Measurements from ENCODE around the gene NCL.
"Not testable (repeated sequence)": the region's sequence is repeated elsewhere in the genome, so short reads cannot be mapped to it uniquely, and the experiment has no call there.

NCL gene

GRCh38 chr2:231430437-231430836 lies 33.8 kb downstream of the NCL start:
- not testable (repeated sequence) for H3K36me3 ChIP-seq (ENCODE audit: insufficient read depth, low read length); H3K4me1 ChIP-seq (ENCODE audit: insufficient read depth, low read length)

GRCh38 chr2:231429901-231430300 lies 34.4 kb downstream of the NCL start:
- Histone ChIP-seq H3K36me3 (ENCODE audit: insufficient read depth, low read length) (no peaks in the 10 kb centered on the region), H3K9ac (ENCODE audit: low read depth, low read length) (no peak overlapping the region), H3K9me3 (ENCODE audit: control insufficient read depth, insufficient read depth, low read length) (peaks cover 10% of the 10 kb centered on the region), H3K4me1 (ENCODE audit: insufficient read depth, low read length) (peaks cover 13% of the 10 kb centered on the region; the same call in 1 of the 2 replicates)

More at GRCh38 chr2:231430437-231430836, 33.8 kb downstream of the NCL start:
- not testable (repeated sequence) for H3K9me3 ChIP-seq (ENCODE audit: control insufficient read depth, insufficient read depth, low read length); H3K9ac ChIP-seq (ENCODE audit: low read depth, low read length)

- Histone ChIP-seq H3K9me3 (ENCODE audit: control insufficient read depth, insufficient read depth, low read length) (peaks cover 10% of the 10 kb centered on the region), H3K4me1 (ENCODE audit: insufficient read depth, low read length) (peaks cover 13% of the 10 kb centered on the region; the same call in 1 of the 2 replicates), H3K9ac (ENCODE audit: low read depth, low read length) (no peak overlapping the region), H3K36me3 (ENCODE audit: insufficient read depth, low read length) (no peaks in the 10 kb centered on the region)
These were observed 35.1 kb downstream of the NCL start for GRCh38 chr2:231429152-231429551.

- no peaks in the 10 kb centered on the region for H3K36me3 ChIP-seq (ENCODE audit: insufficient read depth, low read length)
- peaks cover 10% of the 10 kb centered on the region for H3K9me3 ChIP-seq (ENCODE audit: control insufficient read depth, insufficient read depth, low read length)
- no peak overlapping the region for H3K9ac ChIP-seq (ENCODE audit: low read depth, low read length)
- peaks cover 13% of the 10 kb centered on the region; the same call in 1 of the 2 replicates for H3K4me1 ChIP-seq (ENCODE audit: insufficient read depth, low read length)
These were observed 37.2 kb downstream of the NCL start for GRCh38 chr2:231427116-231427515.

GRCh38 chr2:231425811-231426703 lies 38.2 kb downstream of the NCL start:
- no peaks in the 10 kb centered on the region for H3K36me3 ChIP-seq (ENCODE audit: insufficient read depth, low read length)
- peaks cover 2% of the 10 kb centered on the region; the same call in 1 of the 2 replicates for H3K9me3 ChIP-seq (ENCODE audit: control insufficient read depth, insufficient read depth, low read length)
- peaks cover 13% of the 10 kb centered on the region; the same call in 1 of the 2 replicates for H3K4me1 ChIP-seq (ENCODE audit: insufficient read depth, low read length)
- no peak overlapping the region for H3K9ac ChIP-seq (ENCODE audit: low read depth, low read length)

GRCh38 chr2:231425291-231425810 lies 38.9 kb downstream of the NCL start:
- no peaks in the 10 kb centered on the region for H3K36me3 ChIP-seq (ENCODE audit: insufficient read depth, low read length)

GRCh38 chr2:231423176-231423575 lies 41.1 kb downstream of the NCL start:
- Histone ChIP-seq H3K36me3 (ENCODE audit: insufficient read depth, low read length) (no peaks in the 10 kb centered on the region), H3K9ac (ENCODE audit: low read depth, low read length) (no peak overlapping the region), H3K4me1 (ENCODE audit: insufficient read depth, low read length) (peaks cover 13% of the 10 kb centered on the region; the same call in 1 of the 2 replicates), H3K9me3 (ENCODE audit: control insufficient read depth, insufficient read depth, low read length) (no peaks in the 10 kb centered on the region)

More at GRCh38 chr2:231425291-231425810, 38.9 kb downstream of the NCL start:
- H3K9ac ChIP-seq (ENCODE audit: low read depth, low read length): no peak overlapping the region
- no peaks in the 10 kb centered on the region for H3K9me3 ChIP-seq (ENCODE audit: control insufficient read depth, insufficient read depth, low read length)
- peaks cover 13% of the 10 kb centered on the region; the same call in 1 of the 2 replicates for H3K4me1 ChIP-seq (ENCODE audit: insufficient read depth, low read length)

- Histone ChIP-seq H3K9me3 (ENCODE audit: control insufficient read depth, insufficient read depth, low read length) (no peaks in the 10 kb centered on the region), H3K36me3 (ENCODE audit: insufficient read depth, low read length) (no peaks in the 10 kb centered on the region), H3K4me1 (ENCODE audit: insufficient read depth, low read length) (peaks cover 13% of the 10 kb centered on the region; the same call in 1 of the 2 replicates), H3K9ac (ENCODE audit: low read depth, low read length) (no peak overlapping the region)
These were observed 42.2 kb downstream of the NCL start for GRCh38 chr2:231422056-231422455.

GRCh38 chr2:231421051-231421580 lies 43.2 kb downstream of the NCL start:
- Histone ChIP-seq H3K9ac (ENCODE audit: low read depth, low read length) (no peak overlapping the region), H3K9me3 (ENCODE audit: control insufficient read depth, insufficient read depth, low read length) (no peaks in the 10 kb centered on the region), H3K36me3 (ENCODE audit: insufficient read depth, low read length) (no peaks in the 10 kb centered on the region), H3K4me1 (ENCODE audit: insufficient read depth, low read length) (peaks cover 11% of the 10 kb centered on the region; the same call in 1 of the 2 replicates)

- H3K9ac ChIP-seq (ENCODE audit: low read depth, low read length): no peak overlapping the region
These were observed 45.3 kb downstream of the NCL start for GRCh38 chr2:231418820-231419640.

GRCh38 chr2:231415029-231415428 lies 49.3 kb downstream of the NCL start:
- Histone ChIP-seq H3K9ac (ENCODE audit: low read depth, low read length) (no peak overlapping the region), H3K36me3 (ENCODE audit: insufficient read depth, low read length) (no peaks in the 10 kb centered on the region), H3K9me3 (ENCODE audit: control insufficient read depth, insufficient read depth, low read length) (no peaks in the 10 kb centered on the region), H3K4me1 (ENCODE audit: insufficient read depth, low read length) (peaks cover 21% of the 10 kb centered on the region)

More at GRCh38 chr2:231418820-231419640, 45.3 kb downstream of the NCL start:
- Histone ChIP-seq H3K36me3 (ENCODE audit: insufficient read depth, low read length) (no peaks in the 10 kb centered on the region), H3K9me3 (ENCODE audit: control insufficient read depth, insufficient read depth, low read length) (no peaks in the 10 kb centered on the region), H3K4me1 (ENCODE audit: insufficient read depth, low read length) (peaks cover 6% of the 10 kb centered on the region)

GRCh38 chr2:231413921-231414476 lies 50.3 kb downstream of the NCL start:
- H3K9ac ChIP-seq (ENCODE audit: low read depth, low read length): no peak overlapping the region
- peaks cover 21% of the 10 kb centered on the region for H3K4me1 ChIP-seq (ENCODE audit: insufficient read depth, low read length)
- no peaks in the 10 kb centered on the region for H3K36me3 ChIP-seq (ENCODE audit: insufficient read depth, low read length)
- 0 out of 2 replicates have a peak, but pooled peaks cover 2% of the 10 kb centered on the region for H3K9me3 ChIP-seq (ENCODE audit: control insufficient read depth, insufficient read depth, low read length)

- H3K36me3 ChIP-seq (ENCODE audit: insufficient read depth, low read length): no peaks in the 10 kb centered on the region
- H3K9ac ChIP-seq (ENCODE audit: low read depth, low read length): no peak overlapping the region
- peaks cover 21% of the 10 kb centered on the region for H3K4me1 ChIP-seq (ENCODE audit: insufficient read depth, low read length)
- 0 out of 2 replicates have a peak, but pooled peaks cover 5% of the 10 kb centered on the region for H3K9me3 ChIP-seq (ENCODE audit: control insufficient read depth, insufficient read depth, low read length)
These were observed 50.8 kb downstream of the NCL start for GRCh38 chr2:231413456-231413855.

GRCh38 chr2:231412618-231412963 lies 51.7 kb downstream of the NCL start:
- 0 out of 2 replicates have a peak, but pooled peaks cover 8% of the 10 kb centered on the region for H3K9me3 ChIP-seq (ENCODE audit: control insufficient read depth, insufficient read depth, low read length)
- no peak overlapping the region for H3K9ac ChIP-seq (ENCODE audit: low read depth, low read length)
- H3K4me1 ChIP-seq (ENCODE audit: insufficient read depth, low read length): peaks cover 21% of the 10 kb centered on the region
- no peaks in the 10 kb centered on the region for H3K36me3 ChIP-seq (ENCODE audit: insufficient read depth, low read length)
